Thyroid gland (tissue), 4 donors: Measurements from ENCODE around the gene UBXN10. TPM values are rescaled to one million over a fixed set of nuclear protein-coding genes. Genes with fewer than 3 reads are reported as not detected.

Experiments
- DNase-seq, 2 donors: peaks; one replicate each; pipeline ENCODE4 v3.0.0-alpha.2; 2019
- H3K27ac ChIP-seq, 3 donors: fragments of 200-600 bp; sonication (generic); 1 replicate in 2 of 3; 2 replicates in 1 of 3; pipeline ENCODE4 v1.5.1; 2016 to 2019; ENCODE audit warnings: mild to moderate bottlenecking in 1 of 3, moderate library complexity in 1 of 3
- H3K27me3 ChIP-seq: fragments of 200-600 bp; sonication (generic); one replicate; pipeline ENCODE4 v1.5.1; 2019
- H3K36me3 ChIP-seq, 2 donors: fragments of 200-600 bp; sonication (generic); one replicate each; pipeline ENCODE4 v1.5.1; 2016 to 2019
- H3K4me1 ChIP-seq, 2 donors: fragments of 200-600 bp; sonication (generic); one replicate each; pipeline ENCODE4 v1.5.1; 2017 to 2019
- H3K4me3 ChIP-seq, 3 donors: fragments of 200-600 bp; sonication (generic); replicated peaks in 1 of 3; 1 replicate in 2 of 3; 2 replicates in 1 of 3; pipeline ENCODE4 v1.5.1; 2016; ENCODE audit warnings: mild to moderate bottlenecking in 1 of 3
- H3K9me3 ChIP-seq: fragments of 200-600 bp; sonication (generic); one replicate; pipeline ENCODE4 v1.5.1; 2017
- POLR2A ChIP-seq, 2 donors: fragments of 450-650 bp; IDR thresholded peaks; one replicate each; pipeline ENCODE4 v1.6.1; 2017; ENCODE audit warnings: antibody characterized with exemption in 2 of 2, mild to moderate bottlenecking in 2 of 2, moderate library complexity in 1 of 2
- WGBS, 2 donors: methylation state at CpG; one replicate each; pipeline ENCODE4 v1.1.5; 2017; 5-methylcytosine and 5-hydroxymethylcytosine counted together
- intact Hi-C: fragments of 100-400 bp; cut with DNase I; formaldehyde crosslinking; loops from one replicate; pipeline ENCODE4 v1.15.1; 2023
- total RNA-seq, 4 donors: library from RNA; depleted of rRNA; stranded (reverse); fragments of >200 nt; gene quantifications; one replicate each; pipeline ENCODE4 v1.2.3, GENCODE V29; 2016
- TF ChIP-seq, protein P1 (sequence below), 6 experiments: fragments of 200-600 bp in 3 of 6; fragments of 450-650 bp in 3 of 6; sonication (generic) in 3 of 6; IDR thresholded peaks; one replicate each; pipeline ENCODE4 v1.5.1; 2016 to 2019; ENCODE audit warnings: antibody characterized with exemption in 6 of 6, mild to moderate bottlenecking in 2 of 6, inconsistent platforms in 1 of 6, moderate library complexity in 1 of 6

The UBXN10 gene
- total RNA-seq, 4 donors from 2014 or later, result 4.8 to 10.9 (median 6.4) TPM

DNA sequence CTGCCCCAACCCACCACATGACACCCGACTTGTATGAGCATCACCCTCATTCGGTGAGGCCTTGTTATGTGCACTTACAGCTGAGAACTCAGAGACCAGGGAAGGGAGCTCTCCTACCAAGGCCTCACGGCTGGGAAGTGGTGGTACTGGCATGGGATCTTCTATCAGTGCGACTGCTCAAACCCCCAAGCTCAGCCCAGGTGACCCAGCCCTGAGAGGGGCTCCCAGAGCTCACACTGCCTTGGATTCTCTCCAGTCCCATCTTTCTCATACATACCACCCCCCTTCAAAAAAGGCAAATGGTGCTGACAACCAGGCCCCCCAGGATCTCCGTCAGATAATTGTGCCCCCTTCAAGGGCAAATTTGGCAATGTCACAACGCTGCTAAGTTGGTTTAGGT is 47.5 kb upstream of the UBXN10 start:
- TF ChIP-seq, protein P1, sequence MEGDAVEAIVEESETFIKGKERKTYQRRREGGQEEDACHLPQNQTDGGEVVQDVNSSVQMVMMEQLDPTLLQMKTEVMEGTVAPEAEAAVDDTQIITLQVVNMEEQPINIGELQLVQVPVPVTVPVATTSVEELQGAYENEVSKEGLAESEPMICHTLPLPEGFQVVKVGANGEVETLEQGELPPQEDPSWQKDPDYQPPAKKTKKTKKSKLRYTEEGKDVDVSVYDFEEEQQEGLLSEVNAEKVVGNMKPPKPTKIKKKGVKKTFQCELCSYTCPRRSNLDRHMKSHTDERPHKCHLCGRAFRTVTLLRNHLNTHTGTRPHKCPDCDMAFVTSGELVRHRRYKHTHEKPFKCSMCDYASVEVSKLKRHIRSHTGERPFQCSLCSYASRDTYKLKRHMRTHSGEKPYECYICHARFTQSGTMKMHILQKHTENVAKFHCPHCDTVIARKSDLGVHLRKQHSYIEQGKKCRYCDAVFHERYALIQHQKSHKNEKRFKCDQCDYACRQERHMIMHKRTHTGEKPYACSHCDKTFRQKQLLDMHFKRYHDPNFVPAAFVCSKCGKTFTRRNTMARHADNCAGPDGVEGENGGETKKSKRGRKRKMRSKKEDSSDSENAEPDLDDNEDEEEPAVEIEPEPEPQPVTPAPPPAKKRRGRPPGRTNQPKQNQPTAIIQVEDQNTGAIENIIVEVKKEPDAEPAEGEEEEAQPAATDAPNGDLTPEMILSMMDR (IDR thresholded peaks at IDR 0.05), result no peak
- TF ChIP-seq POLR2A (IDR thresholded peaks at IDR 0.05), result no peak
- WGBS, 2 donors, result 93 to 96% methylated on average over 6 of the region's 6 CpGs

DNA sequence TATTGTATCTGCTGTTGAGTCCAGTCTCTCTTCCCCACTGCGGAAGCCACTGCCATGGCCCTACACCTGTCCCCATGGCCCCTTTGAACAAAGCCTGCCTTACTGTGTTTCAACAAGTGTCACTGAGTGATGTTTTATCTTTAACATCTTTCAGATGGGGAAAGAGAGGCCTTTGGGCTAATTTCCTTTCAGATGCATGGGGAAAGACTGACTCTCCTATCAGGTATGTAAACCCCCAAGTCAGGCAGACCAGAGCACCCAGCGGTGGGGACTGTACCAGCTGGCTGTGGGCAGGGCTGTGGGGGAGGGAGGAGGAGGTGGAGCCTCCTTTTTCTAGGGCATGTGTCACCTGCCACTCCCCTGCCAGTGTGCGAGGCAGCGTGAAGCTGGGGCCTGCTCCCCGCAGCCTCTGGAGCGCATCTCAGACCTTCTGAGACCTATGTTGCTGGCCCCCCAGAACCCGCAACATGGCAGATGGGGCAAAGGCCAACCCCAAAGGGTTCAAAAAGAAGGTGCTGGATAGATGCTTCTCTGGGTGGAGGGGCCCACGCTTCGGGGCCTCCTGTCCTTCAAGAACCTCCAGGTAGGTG is 46.8 kb upstream of the UBXN10 start, which contains the start of gene PLA2G2F:
Gene PLA2G2F, plus strand, starts transcription at position 363 of the 590 bp plus-strand sequence. Its CDS starts 105 bp downstream, at position 468.
- no peaks in the 10 kb centered on the region for H3K27me3 ChIP-seq
- H3K27ac ChIP-seq, result no peak within 1 kb of the TSS
- H3K4me1 ChIP-seq, result no peaks in the 10 kb centered on the region
- no peaks in the 10 kb centered on the region for H3K36me3 ChIP-seq
- 95 to 96% methylated on average over 8 of the region's 9 CpGs for WGBS, 2 donors
- no peak for DNase-seq
- TF ChIP-seq POLR2A (IDR thresholded peaks at IDR 0.05), result no peak
- TF ChIP-seq, protein P1 (IDR thresholded peaks at IDR 0.05), result no peak
- intact Hi-C loops, result no loop called here
- no peak within 1 kb of the TSS for H3K4me3 ChIP-seq
- H3K9me3 ChIP-seq, result no peaks in the 10 kb centered on the region

More for the DNA sequence above, 47.5 kb upstream of the UBXN10 start:
- Histone ChIP-seq H3K36me3 (no peaks in the 10 kb centered on the region), H3K4me1 (no peaks in the 10 kb centered on the region), H3K4me3 (no peak overlapping the region), H3K27me3 (no peaks in the 10 kb centered on the region), H3K27ac (no peak overlapping the region), H3K9me3 (no peaks in the 10 kb centered on the region)
- intact Hi-C loops, result no loop called here
- DNase-seq, result no peak

DNA sequence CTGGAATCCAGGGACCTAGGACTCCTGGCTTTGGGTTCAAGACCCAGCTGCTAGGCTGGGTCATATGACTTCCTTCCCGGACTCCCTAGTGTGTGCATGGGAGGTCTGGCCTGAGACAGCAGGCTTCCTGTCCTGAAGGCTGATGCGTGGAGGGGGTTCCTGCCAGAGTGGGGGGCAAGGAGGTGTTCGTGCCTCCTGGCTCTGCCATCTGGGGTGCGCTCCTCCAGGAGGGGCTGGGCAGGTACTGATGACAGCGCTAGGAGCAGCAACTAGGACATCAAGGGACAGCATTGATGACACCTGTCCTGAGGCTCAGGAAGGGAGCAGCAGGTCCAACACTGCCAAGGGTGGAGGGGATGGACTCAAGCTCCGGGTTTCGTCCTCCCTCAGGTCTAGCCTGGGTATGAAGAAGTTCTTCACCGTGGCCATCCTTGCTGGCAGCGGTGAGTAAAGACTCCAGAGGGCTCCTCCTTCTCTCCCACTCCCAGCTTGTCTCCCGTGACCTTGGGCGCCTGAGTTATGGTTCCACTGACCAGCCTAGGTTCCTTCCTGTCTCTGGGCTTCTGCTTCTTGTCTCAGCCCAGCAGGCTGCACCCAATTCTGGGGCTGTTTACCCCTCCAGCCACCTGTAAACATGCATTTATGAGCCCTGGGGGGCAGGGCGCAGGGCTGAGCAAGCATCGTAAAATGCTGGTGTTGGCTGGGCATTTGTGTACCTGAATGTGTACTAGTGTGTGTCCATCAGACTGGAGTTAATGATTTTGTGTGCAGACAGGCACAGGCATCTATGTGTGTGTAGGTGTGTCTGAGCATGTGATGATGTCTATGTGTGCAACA is 45.9 kb upstream of the UBXN10 start:
- H3K27me3 ChIP-seq, result no peaks in the 10 kb centered on the region
- H3K27ac ChIP-seq, result no peak overlapping the region
- H3K36me3 ChIP-seq, result no peaks in the 10 kb centered on the region
- no peak overlapping the region for H3K4me3 ChIP-seq
- 87 to 90% methylated on average over 9 to 12 of the region's 13 CpGs for WGBS, 2 donors
- H3K4me1 ChIP-seq, result no peaks in the 10 kb centered on the region
- intact Hi-C loops, result no loop called here
- no peak for DNase-seq
- no peaks in the 10 kb centered on the region for H3K9me3 ChIP-seq
- TF ChIP-seq, protein P1 (IDR thresholded peaks at IDR 0.05), result no peak
- TF ChIP-seq POLR2A (IDR thresholded peaks at IDR 0.05), result no peak

DNA sequence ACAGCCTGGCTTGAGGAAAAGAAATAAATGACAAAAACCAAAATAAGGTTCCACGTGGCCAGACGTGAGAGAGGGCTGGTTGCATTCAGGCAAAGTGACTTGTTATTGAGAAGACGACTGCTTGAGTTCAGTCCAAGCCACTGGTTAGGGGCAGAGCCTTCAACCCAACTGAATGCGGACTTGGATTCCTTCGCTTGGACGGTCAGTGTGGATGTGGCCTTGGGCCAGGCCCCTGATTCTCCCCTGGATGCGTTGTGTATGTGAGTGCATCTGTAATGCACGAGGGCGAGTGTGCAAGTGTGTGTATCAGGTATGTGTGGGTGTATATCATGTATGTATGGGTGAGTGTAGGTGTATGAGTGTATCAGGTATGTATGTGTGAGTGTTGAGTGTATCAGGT is 44.9 kb upstream of the UBXN10 start:
- no peaks in the 10 kb centered on the region for H3K9me3 ChIP-seq
- 55 to 58% methylated on average over 9 of the region's 9 CpGs for WGBS, 2 donors
- H3K4me1 ChIP-seq, result no peaks in the 10 kb centered on the region
- no peaks in the 10 kb centered on the region for H3K36me3 ChIP-seq
- no peak for TF ChIP-seq POLR2A (IDR thresholded peaks at IDR 0.05)
- TF ChIP-seq, protein P1 (IDR thresholded peaks at IDR 0.05), result no peak
- intact Hi-C loops, result no loop called here
- H3K27ac ChIP-seq, result no peak overlapping the region
- no peak for DNase-seq
- H3K27me3 ChIP-seq, result no peaks in the 10 kb centered on the region
- H3K4me3 ChIP-seq, result no peak overlapping the region

DNA sequence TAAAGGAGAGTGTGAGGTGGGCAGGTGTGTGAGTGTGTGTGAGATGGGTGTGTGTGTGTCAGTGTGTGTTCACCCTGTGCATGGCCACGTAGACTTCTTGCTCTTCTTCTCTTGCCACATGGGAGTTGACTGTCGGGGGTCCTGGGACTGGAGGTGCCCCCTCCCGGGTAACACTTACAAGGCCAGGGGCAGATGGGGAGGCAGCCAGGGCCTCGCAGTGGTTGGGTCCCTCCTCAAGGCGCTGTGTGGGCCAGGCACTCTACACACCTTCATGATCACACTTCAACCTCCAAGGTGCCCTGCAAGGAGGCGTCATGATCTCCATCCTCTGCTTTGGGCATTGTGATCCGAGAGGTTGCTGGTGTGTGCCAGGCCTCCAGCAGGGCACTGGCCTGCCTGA is 44.4 kb upstream of the UBXN10 start:
- no peaks in the 10 kb centered on the region for H3K36me3 ChIP-seq
- TF ChIP-seq, protein P1 (IDR thresholded peaks at IDR 0.05), result no peak
- no peak for TF ChIP-seq POLR2A (IDR thresholded peaks at IDR 0.05)
- H3K4me1 ChIP-seq, result no peaks in the 10 kb centered on the region
- intact Hi-C loops, result no loop called here
- H3K4me3 ChIP-seq, result no peak overlapping the region
- H3K27ac ChIP-seq, result no peak overlapping the region
- WGBS, 2 donors, result 86 to 95% methylated on average over 6 to 7 of the region's 7 CpGs
- H3K9me3 ChIP-seq, result no peaks in the 10 kb centered on the region
- no peak for DNase-seq
- no peaks in the 10 kb centered on the region for H3K27me3 ChIP-seq
